Eye (tissue), 1 donor: Measurements from ENCODE around the gene LPIN3.
A peak's percentile ranks its signal among the peaks of the same experiment; 100 is the strongest.

ENCODE experiments used
- DNase-seq: peaks from one replicate; pipeline ENCODE4 v3.0.0-alpha.2; 2015

The LPIN3 gene

GRCh38 chr20:41350408-41350962 lies 9.9 kb downstream of the LPIN3 start:
- DNase-seq, result no peak

GRCh38 chr20:41352106-41352505 lies 11.5 kb downstream of the LPIN3 start:
- no peak for DNase-seq

GRCh38 chr20:41352666-41353065 lies 12.0 kb downstream of the LPIN3 start:
- no peak for DNase-seq

GRCh38 chr20:41353530-41353929 lies 12.9 kb downstream of the LPIN3 start:
- DNase-seq, result no peak

- DNase-seq, result no peak
Observed at GRCh38 chr20:41355192-41355591, 14.6 kb downstream of the LPIN3 start.

GRCh38 chr20:41355598-41356203 lies 15.1 kb downstream of the LPIN3 start:
- DNase-seq, result no peak

GRCh38 chr20:41356951-41357350 lies 16.3 kb downstream of the LPIN3 start:
- DNase-seq, result no peak

- DNase-seq, result no peak
Observed at GRCh38 chr20:41357424-41358163, 17.0 kb downstream of the LPIN3 start.

GRCh38 chr20:41358230-41358629 lies 17.6 kb downstream of the LPIN3 start:
- DNase-seq, result no peak

- DNase-seq, result no peak
Observed at GRCh38 chr20:41358717-41359116, 18.1 kb downstream of the LPIN3 start.

GRCh38 chr20:41359541-41360011 lies 19.0 kb downstream of the LPIN3 start:
- DNase-seq, result no peak

- no peak for DNase-seq
Observed at GRCh38 chr20:41360831-41361756, 20.5 kb downstream of the LPIN3 start.

- DNase-seq, result peak; percentile 21
Observed at GRCh38 chr20:41361757-41362747, 21.4 kb downstream of the LPIN3 start.

GRCh38 chr20:41362748-41363140 lies 22.1 kb downstream of the LPIN3 start:
- DNase-seq, result no peak

GRCh38 chr20:41363601-41364000 lies 23.0 kb downstream of the LPIN3 start:
- DNase-seq, result no peak

GRCh38 chr20:41364236-41364855 lies 23.7 kb downstream of the LPIN3 start:
- no peak for DNase-seq

- no peak for DNase-seq
Observed at GRCh38 chr20:41364967-41365765, 24.5 kb downstream of the LPIN3 start.

- peak; percentile 70 for DNase-seq
Observed at GRCh38 chr20:41365777-41366545, 25.3 kb downstream of the LPIN3 start.

GRCh38 chr20:41366546-41367392 lies 26.1 kb downstream of the LPIN3 start, which contains the start of gene EMILIN3:
Gene EMILIN3, minus strand, starts transcription at chr20:41366818. Its CDS starts 184 bp downstream, at chr20:41366634.
- peak; percentile 83 for DNase-seq
